RCC 7860 (cell line): ENCODE data around the gene DHRS11.

Source experiments
- DNase-seq: peaks from one replicate; pipeline ENCODE4 v3.0.0-alpha.2; 2015; ENCODE audit warnings: low spot score
- FAIRE-seq: peaks from 2 replicates; lab custom pipeline; 2012; peaks lifted over from hg19 to GRCh38; lab: Jason Lieb, UNC

Gene DHRS11

DNA sequence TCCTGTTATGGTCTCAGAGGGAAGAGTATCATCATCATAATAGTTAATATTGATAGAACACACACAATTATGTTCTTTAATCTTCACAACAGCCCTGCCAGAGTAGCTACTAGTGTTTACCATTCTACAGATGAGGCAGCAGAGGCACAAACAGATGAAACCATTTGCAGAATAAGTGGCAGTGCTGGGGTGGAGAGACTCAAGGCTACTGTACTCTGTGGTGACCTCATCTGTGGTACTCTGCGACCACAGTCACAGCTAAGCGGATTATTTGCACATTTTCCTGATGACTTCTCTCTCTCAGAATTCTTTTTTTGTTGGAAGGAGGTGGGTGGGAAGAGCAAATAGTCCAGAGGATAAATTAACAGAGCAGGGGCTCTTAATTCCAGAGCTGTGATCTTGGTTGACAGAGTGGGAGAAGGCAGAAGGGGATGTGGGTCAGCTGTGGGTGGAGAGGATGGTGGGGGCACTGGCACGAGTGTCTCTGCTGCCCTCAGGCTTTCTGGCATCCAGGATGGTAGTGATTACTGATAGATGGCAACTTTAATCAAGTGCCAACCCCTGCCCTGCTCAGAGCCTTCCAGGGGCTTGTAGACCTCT lies 51.5 kb downstream of the DHRS11 start:
- DNase-seq (no peak), FAIRE-seq (no peak)

DNA sequence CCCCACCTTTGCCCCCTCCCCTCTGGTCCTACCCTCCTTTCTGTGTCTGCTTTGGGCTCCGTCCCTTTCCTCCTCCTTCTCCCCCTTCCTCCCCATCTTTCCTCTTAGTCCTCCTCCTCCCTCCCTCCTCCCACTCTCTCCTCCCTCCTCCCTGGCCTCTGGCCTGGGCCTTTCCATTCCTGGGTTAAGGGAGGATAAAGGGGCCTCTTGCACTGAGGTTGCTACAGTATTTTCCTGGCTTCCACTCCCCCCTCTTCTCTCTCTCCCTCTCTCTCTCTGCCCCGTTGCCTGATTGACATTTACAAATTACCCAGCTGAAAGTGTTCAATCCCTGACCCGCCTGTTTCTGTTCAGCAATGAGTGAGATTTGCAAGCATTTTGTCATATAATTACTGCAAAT lies 53.7 kb downstream of the DHRS11 start:
- DNase-seq (no peak), FAIRE-seq (no peak)

DNA sequence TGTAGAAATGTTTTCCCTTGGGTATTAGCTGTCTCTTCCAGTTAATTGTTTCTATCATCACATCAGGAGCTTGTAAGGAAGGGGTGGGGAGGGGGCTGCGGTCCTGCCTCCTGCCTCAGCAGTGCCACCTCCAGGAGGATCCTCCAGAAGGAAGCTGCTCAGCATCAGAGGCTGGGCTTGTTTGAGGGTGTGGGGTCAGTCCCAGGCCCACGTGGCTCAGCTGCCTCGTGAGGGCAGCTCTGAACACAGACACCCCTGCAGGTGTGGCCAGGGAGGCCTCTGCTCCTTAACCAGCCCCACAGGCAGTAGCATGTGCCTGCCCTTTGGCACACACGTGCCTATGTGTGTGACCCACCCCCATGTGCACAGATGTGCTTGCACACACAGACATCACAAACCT lies 56.0 kb downstream of the DHRS11 start:
- FAIRE-seq (no peak), DNase-seq (no peak)

DNA sequence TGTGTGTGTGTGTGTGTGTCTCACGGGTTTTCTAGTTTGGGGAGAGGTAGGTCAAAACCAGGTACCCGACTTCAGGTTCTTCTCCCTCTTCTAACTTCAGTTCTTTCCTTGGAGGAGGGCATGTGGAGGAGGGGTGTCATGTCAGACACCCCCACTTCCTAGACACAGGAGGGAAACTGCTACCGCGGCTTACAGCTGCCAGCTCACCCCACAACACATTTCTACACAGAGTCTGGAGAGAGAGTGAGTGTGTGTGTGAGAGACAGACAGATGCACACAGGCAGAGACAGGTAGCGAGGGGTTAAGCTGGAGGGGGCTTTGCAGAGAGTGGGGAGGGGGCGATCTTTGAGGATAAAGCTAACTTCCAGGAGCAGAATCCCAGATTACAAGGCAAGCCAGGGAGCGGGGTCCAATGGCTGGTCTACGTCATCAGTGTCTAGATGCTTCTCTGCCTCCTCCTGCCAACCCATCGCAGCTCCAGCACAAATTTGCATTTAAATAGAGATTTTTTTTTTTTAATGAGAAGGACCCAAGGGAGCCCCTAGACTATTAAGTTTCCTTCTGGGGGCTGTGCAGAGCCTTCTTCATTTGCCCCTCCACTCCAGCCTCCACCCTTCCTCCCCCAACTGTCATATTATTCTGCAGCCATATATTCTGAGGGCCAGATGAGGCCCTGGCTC lies 58.6 kb downstream of the DHRS11 start:
- no peak for FAIRE-seq
- no peak for DNase-seq
